OCI-LY1 (cell line): Measurements from ENCODE around the gene PSEN1.

Experiments used
- H2AFZ ChIP-seq: fragments of 200-600 bp; sonication (generic), shearing (Covaris generic); 2 replicates; pipeline ENCODE4 v1.6.0; 2014; ENCODE audit warnings: antibody characterized with exemption, mild to moderate bottlenecking, low read length
- H3F3A ChIP-seq: fragments of 200-600 bp; sonication (generic), shearing (Covaris generic); 2 replicates; pipeline ENCODE4 v1.6.0; 2014; ENCODE audit warnings: mild to moderate bottlenecking, antibody characterized with exemption, low read length, moderate library complexity; ENCODE audit not compliant: insufficient read depth
- H3K27ac ChIP-seq: fragments of 200-600 bp; sonication (generic); 2 replicates; pipeline ENCODE4 v1.5.1; 2014; ENCODE audit warnings: low read length, mixed run types, mild to moderate bottlenecking, low read depth; ENCODE audit not compliant: poor library complexity, severe bottlenecking
- H3K27me3 ChIP-seq: fragments of 200-600 bp; sonication (generic); 2 replicates; pipeline ENCODE4 v1.6.0; 2014; ENCODE audit warnings: antibody characterized with exemption, mild to moderate bottlenecking, low read length, moderate library complexity; ENCODE audit not compliant: insufficient read depth
- H3K36me3 ChIP-seq: fragments of 200-600 bp; sonication (generic); 2 replicates; pipeline ENCODE4 v1.6.1; 2014; ENCODE audit warnings: mild to moderate bottlenecking, antibody characterized with exemption, low read length, moderate library complexity, mixed read lengths; ENCODE audit not compliant: insufficient read depth
- H3K4me1 ChIP-seq: fragments of 200-600 bp; sonication (generic); 2 replicates; pipeline ENCODE4 v1.5.1; 2014; ENCODE audit warnings: mild to moderate bottlenecking, low read length, moderate library complexity; ENCODE audit not compliant: insufficient read depth, severe bottlenecking
- H3K4me2 ChIP-seq: fragments of 200-600 bp; sonication (generic), shearing (Covaris generic); 2 replicates; pipeline ENCODE4 v1.6.1; 2014; ENCODE audit warnings: low read length
- H3K4me3 ChIP-seq: fragments of 200-600 bp; sonication (generic); 2 replicates; pipeline ENCODE4 v1.5.1; 2014; ENCODE audit warnings: low read length, low read depth, mild to moderate bottlenecking, mixed read lengths; ENCODE audit not compliant: poor library complexity, severe bottlenecking
- H3K79me2 ChIP-seq: fragments of 200-600 bp; shearing (Covaris generic); 2 replicates; pipeline ENCODE4 v1.6.1; 2016; ENCODE audit warnings: mixed run types, low read length, mixed read lengths; ENCODE audit not compliant: insufficient read depth
- H3K9ac ChIP-seq: fragments of 200-600 bp; sonication (generic), shearing (Covaris generic); 2 replicates; pipeline ENCODE4 v1.6.1; 2014; ENCODE audit warnings: mild to moderate bottlenecking, low read length, mixed read lengths
- H3K9me2 ChIP-seq: fragments of 200-600 bp; sonication (generic), shearing (Covaris generic); 2 replicates; pipeline ENCODE4 v1.6.1; 2014; ENCODE audit warnings: low read depth, mild to moderate bottlenecking, low read length, mixed read lengths
- H3K9me3 ChIP-seq: fragments of 200-600 bp; shearing (Covaris generic); 2 replicates; pipeline ENCODE4 v1.6.1; 2014; ENCODE audit warnings: low read length, mixed read lengths
- H4K20me1 ChIP-seq: fragments of 200-600 bp; sonication (generic), shearing (Covaris generic); 2 replicates; pipeline ENCODE4 v1.6.0; 2016; ENCODE audit warnings: mild to moderate bottlenecking, low read length; ENCODE audit not compliant: insufficient read depth
- EZH2 ChIP-seq: fragments of 200-600 bp; sonication (generic), shearing (Covaris generic); IDR thresholded peaks from 2 replicates; pipeline ENCODE4 v1.8.0; 2017; ENCODE audit warnings: borderline replicate concordance, mixed run types, mild to moderate bottlenecking, antibody characterized with exemption, low read length, moderate library complexity, mixed read lengths
- TF ChIP-seq, protein P1 (sequence below): fragments of 200-600 bp; sonication (generic), shearing (Covaris generic); IDR thresholded peaks from 2 replicates; pipeline ENCODE4 v1.5.1; 2017; ENCODE audit warnings: mild to moderate bottlenecking, antibody characterized with exemption, low read length, moderate library complexity, mixed read lengths

Gene PSEN1

DNA sequence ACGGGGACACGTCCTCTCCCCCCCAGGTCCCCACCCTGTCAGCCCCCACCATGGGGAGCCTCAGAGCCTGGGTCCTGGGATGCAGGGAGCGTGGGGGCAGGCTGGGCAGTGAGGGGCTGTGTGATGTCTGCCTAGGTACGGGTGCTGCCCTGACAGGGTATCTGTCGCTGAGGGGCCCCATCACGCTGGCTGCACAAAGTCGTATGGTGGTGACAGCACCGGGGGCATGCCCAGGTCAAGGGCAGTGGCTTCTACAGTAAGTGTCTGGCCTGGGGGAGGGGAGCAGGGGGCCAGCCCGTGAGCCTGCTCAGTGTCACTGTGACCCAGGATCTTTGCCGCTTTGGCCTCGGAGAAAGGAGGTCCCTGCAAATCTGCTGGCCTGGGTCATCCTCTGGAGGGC, 124.3 kb downstream of the PSEN1 start:
- no peak overlapping the region for H3K27ac ChIP-seq
- no peaks in the 10 kb centered on the region for H3K9me2 ChIP-seq
- no peaks in the 10 kb centered on the region for H3K9me3 ChIP-seq
- no peak overlapping the region for H3K4me2 ChIP-seq
- H4K20me1 ChIP-seq: no peaks in the 10 kb centered on the region
- no peaks in the 10 kb centered on the region for H3K79me2 ChIP-seq
- no peak overlapping the region for H3K9ac ChIP-seq
- no peaks in the 10 kb centered on the region; the same call in none of the 2 replicates for H3K27me3 ChIP-seq
- TF ChIP-seq, protein P1, sequence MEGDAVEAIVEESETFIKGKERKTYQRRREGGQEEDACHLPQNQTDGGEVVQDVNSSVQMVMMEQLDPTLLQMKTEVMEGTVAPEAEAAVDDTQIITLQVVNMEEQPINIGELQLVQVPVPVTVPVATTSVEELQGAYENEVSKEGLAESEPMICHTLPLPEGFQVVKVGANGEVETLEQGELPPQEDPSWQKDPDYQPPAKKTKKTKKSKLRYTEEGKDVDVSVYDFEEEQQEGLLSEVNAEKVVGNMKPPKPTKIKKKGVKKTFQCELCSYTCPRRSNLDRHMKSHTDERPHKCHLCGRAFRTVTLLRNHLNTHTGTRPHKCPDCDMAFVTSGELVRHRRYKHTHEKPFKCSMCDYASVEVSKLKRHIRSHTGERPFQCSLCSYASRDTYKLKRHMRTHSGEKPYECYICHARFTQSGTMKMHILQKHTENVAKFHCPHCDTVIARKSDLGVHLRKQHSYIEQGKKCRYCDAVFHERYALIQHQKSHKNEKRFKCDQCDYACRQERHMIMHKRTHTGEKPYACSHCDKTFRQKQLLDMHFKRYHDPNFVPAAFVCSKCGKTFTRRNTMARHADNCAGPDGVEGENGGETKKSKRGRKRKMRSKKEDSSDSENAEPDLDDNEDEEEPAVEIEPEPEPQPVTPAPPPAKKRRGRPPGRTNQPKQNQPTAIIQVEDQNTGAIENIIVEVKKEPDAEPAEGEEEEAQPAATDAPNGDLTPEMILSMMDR: no peak
- TF ChIP-seq EZH2: no peak
- no peak overlapping the region for H2AFZ ChIP-seq
- no peaks in the 10 kb centered on the region for H3K36me3 ChIP-seq
- no peaks in the 10 kb centered on the region for H3K4me1 ChIP-seq
- no peak overlapping the region for H3K4me3 ChIP-seq
- no peaks in the 10 kb centered on the region for H3F3A ChIP-seq

GRCh38 chr14:73261075-73261474, 124.8 kb downstream of the PSEN1 start:
- H3K9me3 ChIP-seq: no peaks in the 10 kb centered on the region
- H3K9me2 ChIP-seq: no peaks in the 10 kb centered on the region
- no peaks in the 10 kb centered on the region; the same call in none of the 2 replicates for H3K27me3 ChIP-seq
- H3K27ac ChIP-seq: no peak overlapping the region
- no peak overlapping the region for H2AFZ ChIP-seq
- H4K20me1 ChIP-seq: no peaks in the 10 kb centered on the region
- no peaks in the 10 kb centered on the region for H3K4me1 ChIP-seq
- H3K79me2 ChIP-seq: no peaks in the 10 kb centered on the region
- no peaks in the 10 kb centered on the region for H3K36me3 ChIP-seq
- H3F3A ChIP-seq: no peaks in the 10 kb centered on the region
- TF ChIP-seq EZH2: no peak
- TF ChIP-seq, protein P1: no peak
- H3K4me3 ChIP-seq: no peak overlapping the region
- no peak overlapping the region for H3K9ac ChIP-seq
- no peak overlapping the region for H3K4me2 ChIP-seq

DNA sequence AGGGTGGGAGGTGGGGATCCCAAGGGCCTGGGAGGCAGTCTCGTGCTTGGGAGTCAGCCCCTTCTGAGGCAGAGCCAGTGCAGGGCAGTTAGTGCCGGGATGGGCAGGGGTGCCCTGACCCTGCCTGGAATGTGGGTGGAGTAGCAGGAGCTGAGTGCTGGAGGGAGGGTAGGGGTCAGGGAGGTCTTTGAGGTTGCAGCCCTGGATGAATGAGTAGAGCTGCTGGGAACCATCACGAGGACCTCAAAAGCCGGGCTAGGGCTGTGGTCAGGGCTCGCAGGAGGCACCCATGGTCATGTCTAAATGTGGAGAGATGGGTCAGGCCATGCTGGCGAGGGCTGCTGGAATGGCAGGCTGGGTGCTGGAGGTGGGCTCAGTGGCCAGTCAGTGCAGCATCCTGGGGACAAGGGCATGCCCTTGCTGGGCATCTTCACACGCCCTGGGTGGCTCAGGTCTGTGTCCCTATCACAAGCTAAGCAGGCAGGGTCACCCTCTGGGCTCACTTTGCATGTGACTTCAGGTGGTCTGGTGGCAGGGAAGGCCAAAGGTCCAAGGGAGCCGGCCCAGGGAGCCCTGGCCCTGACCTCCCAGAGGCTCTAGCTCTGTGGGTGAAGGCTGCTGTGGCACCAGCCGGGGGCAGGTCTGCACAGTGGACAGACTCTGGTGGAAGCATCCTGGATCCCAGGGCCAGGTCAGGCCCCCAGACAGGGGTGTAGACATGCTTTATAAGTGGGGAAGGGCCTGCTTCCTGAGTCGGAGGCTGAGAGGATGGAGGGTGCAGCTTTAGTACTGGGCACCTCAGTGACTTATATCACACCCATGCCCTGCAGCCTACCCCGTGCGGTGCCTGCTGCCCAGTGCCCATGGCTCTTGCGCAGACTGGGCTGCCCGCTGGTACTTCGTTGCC, 125.5 kb downstream of the PSEN1 start:
- no peaks in the 10 kb centered on the region for H3K9me3 ChIP-seq
- H3K27ac ChIP-seq: no peak overlapping the region
- H3K9ac ChIP-seq: no peak overlapping the region
- no peak overlapping the region for H3K4me2 ChIP-seq
- no peaks in the 10 kb centered on the region for H3K9me2 ChIP-seq
- H3K79me2 ChIP-seq: no peaks in the 10 kb centered on the region
- no peaks in the 10 kb centered on the region for H4K20me1 ChIP-seq
- no peaks in the 10 kb centered on the region; the same call in none of the 2 replicates for H3K27me3 ChIP-seq
- no peaks in the 10 kb centered on the region for H3K4me1 ChIP-seq
- no peaks in the 10 kb centered on the region for H3F3A ChIP-seq
- no peak overlapping the region for H2AFZ ChIP-seq
- no peak for TF ChIP-seq EZH2
- TF ChIP-seq, protein P1: no peak
- no peak overlapping the region for H3K4me3 ChIP-seq
- no peaks in the 10 kb centered on the region for H3K36me3 ChIP-seq
